ENCODE results near the gene TNRC18.

Gene TNRC18

DNA sequence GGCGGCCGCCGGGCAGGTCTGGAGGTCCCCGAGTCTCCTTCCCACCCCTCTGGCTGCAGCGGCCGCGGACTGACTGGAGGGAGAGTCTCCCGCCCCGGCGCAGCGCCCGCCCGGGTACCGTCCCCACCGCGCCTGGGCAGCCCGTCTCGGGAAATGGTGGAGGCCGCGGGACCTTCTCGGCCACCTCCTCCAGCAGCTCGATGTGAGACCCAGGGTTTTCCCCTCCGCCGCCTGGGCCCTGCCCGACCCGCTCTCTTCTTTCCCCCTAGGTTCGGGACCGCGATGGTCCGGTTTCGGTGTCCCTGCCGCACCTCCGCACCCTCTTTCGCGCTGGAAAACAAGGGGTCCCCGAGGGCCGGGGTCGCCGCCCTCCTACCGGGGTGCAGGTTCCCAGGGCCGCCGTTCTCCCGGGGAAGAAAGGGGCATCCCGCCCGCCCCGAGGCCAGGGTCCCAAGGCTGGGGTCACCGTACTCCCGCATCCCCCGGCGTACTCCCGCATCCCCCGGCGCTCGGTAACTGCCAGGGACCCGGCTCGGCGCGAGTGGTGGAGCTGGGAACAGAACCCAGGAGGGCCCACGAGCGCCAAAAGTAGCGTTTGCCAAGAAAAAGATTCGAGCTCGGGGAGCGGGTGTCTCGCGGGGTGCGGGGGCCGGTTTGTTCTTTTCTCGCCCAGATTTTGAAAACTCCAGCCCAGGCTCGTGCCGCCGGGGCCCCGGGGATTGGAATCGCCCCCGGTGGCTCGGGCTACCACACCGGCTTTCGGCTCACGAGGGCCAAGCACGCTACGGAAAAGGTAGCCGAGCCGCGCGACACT is 3.4 kb downstream of the TNRC18 start:
- Histone ChIP-seq H3K79me2 (ENCODE audit: insufficient read depth, low read length) (no peaks in the 10 kb centered on the region), H3K27me3 (ENCODE audit: insufficient read depth, low read length) (peaks cover 35% of the 10 kb centered on the region), H3K9ac (ENCODE audit: low read length) (no peak overlapping the region), H2AFZ (ENCODE audit: low read length) (no peak overlapping the region), H4K20me1 (ENCODE audit: insufficient read depth, low read length) (no peaks in the 10 kb centered on the region), H3K27ac (ENCODE audit: low read depth, low read length, poor library complexity, severe bottlenecking) (no peak overlapping the region), H3K9me3 (ENCODE audit: low read length) (no peaks in the 10 kb centered on the region), H3F3A (ENCODE audit: insufficient read depth, low read length) (no peaks in the 10 kb centered on the region), H3K4me1 (ENCODE audit: insufficient read depth, low read length, severe bottlenecking) (peaks cover 23% of the 10 kb centered on the region), H3K4me2 (ENCODE audit: low read length) (no peak overlapping the region), H3K36me3 (ENCODE audit: insufficient read depth, low read length) (no peaks in the 10 kb centered on the region), H3K4me3 (ENCODE audit: low read depth, low read length, poor library complexity, severe bottlenecking) (no peak overlapping the region), H3K9me2 (ENCODE audit: low read depth, low read length) (no peaks in the 10 kb centered on the region)
- TF ChIP-seq, protein P1, sequence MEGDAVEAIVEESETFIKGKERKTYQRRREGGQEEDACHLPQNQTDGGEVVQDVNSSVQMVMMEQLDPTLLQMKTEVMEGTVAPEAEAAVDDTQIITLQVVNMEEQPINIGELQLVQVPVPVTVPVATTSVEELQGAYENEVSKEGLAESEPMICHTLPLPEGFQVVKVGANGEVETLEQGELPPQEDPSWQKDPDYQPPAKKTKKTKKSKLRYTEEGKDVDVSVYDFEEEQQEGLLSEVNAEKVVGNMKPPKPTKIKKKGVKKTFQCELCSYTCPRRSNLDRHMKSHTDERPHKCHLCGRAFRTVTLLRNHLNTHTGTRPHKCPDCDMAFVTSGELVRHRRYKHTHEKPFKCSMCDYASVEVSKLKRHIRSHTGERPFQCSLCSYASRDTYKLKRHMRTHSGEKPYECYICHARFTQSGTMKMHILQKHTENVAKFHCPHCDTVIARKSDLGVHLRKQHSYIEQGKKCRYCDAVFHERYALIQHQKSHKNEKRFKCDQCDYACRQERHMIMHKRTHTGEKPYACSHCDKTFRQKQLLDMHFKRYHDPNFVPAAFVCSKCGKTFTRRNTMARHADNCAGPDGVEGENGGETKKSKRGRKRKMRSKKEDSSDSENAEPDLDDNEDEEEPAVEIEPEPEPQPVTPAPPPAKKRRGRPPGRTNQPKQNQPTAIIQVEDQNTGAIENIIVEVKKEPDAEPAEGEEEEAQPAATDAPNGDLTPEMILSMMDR (IDR thresholded peaks at IDR 0.05; ENCODE audit: low read length), result no peak
- TF ChIP-seq EZH2 (IDR thresholded peaks at IDR 0.05; ENCODE audit: borderline replicate concordance, low read length), result no peak

- Histone ChIP-seq H3K9me3 (ENCODE audit: low read length) (no peaks in the 10 kb centered on the region), H3K27ac (ENCODE audit: low read depth, low read length, poor library complexity, severe bottlenecking) (no peak overlapping the region), H3K4me1 (ENCODE audit: insufficient read depth, low read length, severe bottlenecking) (peaks cover 23% of the 10 kb centered on the region), H2AFZ (ENCODE audit: low read length) (no peak overlapping the region), H3K4me2 (ENCODE audit: low read length) (no peak overlapping the region), H3K9me2 (ENCODE audit: low read depth, low read length) (no peaks in the 10 kb centered on the region), H3F3A (ENCODE audit: insufficient read depth, low read length) (no peaks in the 10 kb centered on the region), H3K79me2 (ENCODE audit: insufficient read depth, low read length) (no peaks in the 10 kb centered on the region), H3K4me3 (ENCODE audit: low read depth, low read length, poor library complexity, severe bottlenecking) (no peak overlapping the region), H3K36me3 (ENCODE audit: insufficient read depth, low read length) (no peaks in the 10 kb centered on the region), H4K20me1 (ENCODE audit: insufficient read depth, low read length) (no peaks in the 10 kb centered on the region), H3K9ac (ENCODE audit: low read length) (no peak overlapping the region), H3K27me3 (ENCODE audit: insufficient read depth, low read length) (peaks cover 35% of the 10 kb centered on the region)
- TF ChIP-seq EZH2 (IDR thresholded peaks at IDR 0.05; ENCODE audit: borderline replicate concordance, low read length), result no peak
- TF ChIP-seq, protein P1 (IDR thresholded peaks at IDR 0.05; ENCODE audit: low read length), result no peak
These were observed 4.0 kb downstream of the TNRC18 start for GRCh38 chr7:5419539-5420066.

- H3K9ac ChIP-seq (ENCODE audit: low read length), result no peak overlapping the region
- H2AFZ ChIP-seq (ENCODE audit: low read length), result no peak overlapping the region
- peaks cover 35% of the 10 kb centered on the region for H3K27me3 ChIP-seq (ENCODE audit: insufficient read depth, low read length)
- no peaks in the 10 kb centered on the region for H4K20me1 ChIP-seq (ENCODE audit: insufficient read depth, low read length)
- peaks cover 13% of the 10 kb centered on the region for H3K4me1 ChIP-seq (ENCODE audit: insufficient read depth, low read length, severe bottlenecking)
- no peaks in the 10 kb centered on the region for H3K9me3 ChIP-seq (ENCODE audit: low read length)
- H3K4me2 ChIP-seq (ENCODE audit: low read length), result no peak overlapping the region
- H3K27ac ChIP-seq (ENCODE audit: low read depth, low read length, poor library complexity, severe bottlenecking), result no peak overlapping the region
- no peak overlapping the region for H3K4me3 ChIP-seq (ENCODE audit: low read depth, low read length, poor library complexity, severe bottlenecking)
- H3F3A ChIP-seq (ENCODE audit: insufficient read depth, low read length), result no peaks in the 10 kb centered on the region
- no peak for TF ChIP-seq EZH2 (IDR thresholded peaks at IDR 0.05; ENCODE audit: borderline replicate concordance, low read length)
- TF ChIP-seq, protein P1 (IDR thresholded peaks at IDR 0.05; ENCODE audit: low read length), result no peak
- no peaks in the 10 kb centered on the region for H3K79me2 ChIP-seq (ENCODE audit: insufficient read depth, low read length)
- H3K9me2 ChIP-seq (ENCODE audit: low read depth, low read length), result no peaks in the 10 kb centered on the region
- no peaks in the 10 kb centered on the region for H3K36me3 ChIP-seq (ENCODE audit: insufficient read depth, low read length)
These were observed 5.4 kb downstream of the TNRC18 start for GRCh38 chr7:5418285-5418582.
